Cardiac fibroblast (primary cell): ENCODE measurements around the gene DCST1.

ENCODE experiments used
- DNase-seq, 2 donors: peaks; one replicate each; pipeline versions ENCODE4 v3.0.0 to v3.0.0-alpha.2; 2010; ENCODE audit warnings: low read depth in 2 of 2
- H3K4me3 ChIP-seq, 2 donors: replicated peaks in 1 of 2; 1 replicate in 1 of 2; 2 replicates in 1 of 2; pipeline ENCODE4 v1.5.1; 2011; ENCODE audit warnings: low read depth in 2 of 2, low read length in 2 of 2, mild to moderate bottlenecking in 2 of 2, moderate library complexity in 1 of 2
- CTCF ChIP-seq: IDR thresholded peaks from one replicate; pipeline ENCODE4 v1.5.1; 2011; ENCODE audit warnings: low read depth, mild to moderate bottlenecking, low read length, inconsistent platforms

DCST1 gene

GRCh38 chr1:155044812-155045657 is 11.4 kb downstream of the DCST1 start:
- peak; percentile 88 to 90 for DNase-seq
- H3K4me3 ChIP-seq = no peak overlapping the region
- peak; percentile 80 for TF ChIP-seq CTCF

DNA sequence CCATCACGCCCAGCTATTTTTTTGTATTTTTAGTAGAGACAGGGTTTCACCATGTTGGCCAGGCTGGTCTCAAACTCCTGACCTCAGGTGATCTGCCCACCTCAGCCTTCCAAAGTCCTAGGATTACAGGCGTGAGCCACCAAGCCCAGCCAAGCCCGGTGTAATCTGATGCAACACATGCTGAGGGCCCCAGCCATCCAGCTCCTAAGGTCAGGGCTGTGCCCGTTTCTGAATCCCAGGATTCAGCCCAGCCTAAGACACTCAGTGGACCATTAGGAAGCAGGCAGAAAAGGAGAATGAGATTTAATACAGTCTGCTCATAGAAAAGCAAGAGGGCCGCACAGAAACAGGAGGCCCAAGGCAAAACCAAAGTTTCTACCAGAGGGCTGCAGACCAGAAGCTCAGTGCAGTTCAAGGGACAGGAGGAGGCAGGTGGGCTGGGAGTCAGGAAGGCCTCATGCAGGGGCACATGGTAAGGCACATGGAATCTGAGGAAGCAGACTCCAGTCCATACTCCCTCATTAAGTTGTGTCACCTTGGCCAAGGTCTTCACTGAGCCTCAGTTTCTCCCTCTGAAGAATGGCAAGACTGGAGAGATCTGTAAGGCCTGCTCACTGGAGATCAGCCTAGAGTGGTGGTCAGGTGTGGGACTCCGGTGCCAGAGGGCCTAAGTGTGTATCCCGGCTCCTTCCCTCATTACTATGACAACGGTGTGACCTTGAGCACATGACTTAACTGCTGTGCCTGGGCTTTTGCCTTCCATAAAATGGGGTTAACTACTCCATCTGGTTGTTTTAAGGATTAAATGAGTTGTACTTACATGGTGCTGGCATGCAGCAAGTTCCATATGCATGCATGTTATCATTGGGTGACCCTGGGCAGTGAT is 15.1 kb downstream of the DCST1 start:
- DNase-seq = no peak
- no peak for TF ChIP-seq CTCF
- H3K4me3 ChIP-seq = no peak overlapping the region

- DNase-seq = peak; percentile 37 to 44
- TF ChIP-seq CTCF = no peak
- peak overlapping the region in 1 of 2 donors; percentile 75 for H3K4me3 ChIP-seq
Measured at GRCh38 chr1:155049651-155050559, 16.3 kb downstream of the DCST1 start.

DNA sequence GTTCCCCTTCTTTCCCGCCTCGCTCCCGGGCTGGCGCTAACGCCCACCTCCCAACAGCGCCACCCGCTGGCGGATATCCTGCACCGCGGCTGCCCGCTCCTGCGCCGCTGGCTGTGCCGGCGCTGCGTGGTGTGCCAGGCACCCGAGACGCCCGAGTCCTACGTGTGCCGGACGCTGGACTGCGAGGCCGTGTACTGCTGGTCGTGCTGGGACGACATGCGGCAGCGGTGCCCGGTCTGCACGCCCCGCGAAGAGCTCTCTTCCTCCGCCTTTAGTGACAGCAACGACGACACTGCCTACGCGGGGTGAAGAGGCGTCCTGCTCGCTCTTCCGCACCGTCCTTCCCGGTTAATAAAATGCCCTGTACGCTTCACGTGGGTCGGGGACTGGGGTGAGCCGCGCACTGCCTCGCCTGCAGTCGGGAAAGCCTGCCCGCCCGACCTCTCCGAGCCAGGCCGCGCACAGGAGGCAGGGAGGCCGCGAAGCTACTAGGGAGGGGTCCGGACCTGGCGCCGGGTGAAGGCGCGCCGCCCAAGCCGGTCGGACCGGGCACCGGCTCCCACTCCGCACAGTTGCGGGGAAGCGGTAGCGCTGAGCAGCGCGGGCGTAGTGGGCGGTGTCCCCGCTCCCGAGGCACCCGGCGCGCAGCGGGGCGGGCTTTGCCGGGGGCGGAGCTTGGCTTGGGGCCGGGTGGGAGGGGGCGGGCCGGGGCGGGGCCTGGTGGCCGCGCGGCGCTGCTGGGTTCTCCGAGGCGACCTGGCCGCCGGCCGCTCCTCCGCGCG is 17.1 kb downstream of the DCST1 start, which contains the start of gene ADAM15:
TSS of gene ADAM15 (plus strand) at position 757 of the 782 bp plus-strand sequence. CDS start 71 bp downstream, outside the sequence.
- peak; percentile 69 to 76 for DNase-seq
- H3K4me3 ChIP-seq = peak within 1 kb of the TSS; percentile 75 to 81
- peak; percentile 77 for TF ChIP-seq CTCF

GRCh38 chr1:155051342-155051776 is 17.7 kb downstream of the DCST1 start:
- no peak for TF ChIP-seq CTCF
- DNase-seq = no peak
- peak overlapping the region; percentile 75 to 81 for H3K4me3 ChIP-seq
